Left lobe of liver (tissue), 2 donors: Measurements from ENCODE around the gene NFIL3. TPM values are rescaled to one million over a fixed set of nuclear protein-coding genes. Genes with fewer than 3 reads are reported as not detected.
"Not testable (repeated sequence)": the region's sequence is repeated elsewhere in the genome, so short reads cannot be mapped to it uniquely, and the experiment has no call there.

Source experiments
- ATAC-seq: fragments of 200-7000 bp; cut with Tn5 transposase; one replicate; pipeline ENCODE4 v1.9.1; 2020; ENCODE audit warnings: mild to moderate bottlenecking, moderate library complexity
- DNase-seq: peaks from one replicate; pipeline ENCODE4 v3.0.0-alpha.2; 2020; ENCODE audit warnings: low spot score
- total RNA-seq: library from RNA; stranded (reverse); gene quantifications from one replicate; pipeline ENCODE4 v1.2.1, GENCODE V29; 2021
- donor health status: DM: no; HTN: no; CAD: no; lungs with moderate emphysema.
- donor health status: DM: no; HTN: yes; CAD: no.

The NFIL3 gene
- total RNA-seq, 1 donor from 2014 or later: 12.0 TPM

DNA sequence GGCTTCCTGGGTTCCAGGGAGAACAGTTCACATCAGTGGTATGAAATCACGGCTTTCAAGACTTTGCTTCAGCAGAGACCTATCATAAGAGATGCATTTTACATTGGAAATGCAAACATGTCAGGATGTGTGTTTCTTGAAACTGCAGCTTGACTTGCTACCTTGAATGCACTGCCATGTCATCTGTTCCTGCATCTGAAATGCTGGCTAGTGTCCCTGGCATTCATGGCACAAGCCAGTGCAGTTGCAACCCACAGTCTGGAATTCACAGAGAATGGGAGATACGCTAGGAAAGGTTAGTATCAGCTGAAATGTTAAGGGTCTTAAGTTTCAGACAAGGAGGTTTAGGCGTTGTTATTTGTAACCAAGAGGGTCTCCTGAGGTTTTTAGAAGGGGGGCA is 24.7 kb downstream of the NFIL3 start:
- DNase-seq: no peak
- ATAC-seq: no peak

- ATAC-seq (no peak), DNase-seq (no peak)
Observed at GRCh38 chr9:91395553-91396471, 27.8 kb downstream of the NFIL3 start.

DNA sequence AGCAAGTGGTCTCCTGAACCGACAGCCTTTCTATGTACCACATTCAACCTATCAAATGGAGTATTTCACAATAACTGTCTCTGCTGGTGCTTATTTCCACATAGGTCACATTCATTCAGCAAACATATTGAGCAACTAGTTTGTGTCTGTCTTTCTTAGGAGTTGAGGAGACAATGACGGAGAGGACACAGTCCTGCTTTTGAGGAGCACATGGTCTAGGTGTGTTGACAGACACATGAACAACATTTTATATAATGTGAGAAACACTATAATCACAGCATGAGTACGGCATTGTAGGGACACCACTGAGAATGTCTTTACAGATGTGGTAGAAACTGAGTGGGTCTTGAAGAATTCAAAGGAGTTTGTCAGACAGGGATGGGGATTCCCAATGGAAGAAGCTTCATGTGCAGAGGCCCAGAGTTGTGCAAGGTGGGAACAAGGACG is 28.5 kb downstream of the NFIL3 start:
- DNase-seq (no peak), ATAC-seq (peak; percentile 90)

DNA sequence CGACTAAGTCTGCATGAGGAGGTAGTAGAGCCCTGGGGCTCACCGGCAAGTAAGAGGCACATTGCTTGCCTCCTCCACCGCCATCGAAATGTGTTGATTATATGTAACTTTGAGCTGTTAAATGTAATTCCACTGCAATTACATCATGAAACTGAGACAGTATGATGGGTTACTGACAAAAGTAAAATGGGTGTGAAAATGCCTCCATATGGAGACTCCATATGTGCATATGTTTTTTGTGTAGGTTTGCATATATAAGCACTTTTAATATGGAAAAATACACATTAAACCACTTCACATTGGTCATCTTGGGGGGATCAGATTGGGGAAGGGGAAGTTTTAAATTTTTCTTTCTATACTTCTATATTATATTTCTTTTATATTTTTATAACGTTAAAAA is 29.8 kb downstream of the NFIL3 start:
- ATAC-seq (no peak), DNase-seq (no peak)

- DNase-seq (no peak), ATAC-seq (no peak)
Observed at GRCh38 chr9:91392435-91392834, 31.2 kb downstream of the NFIL3 start.

GRCh38 chr9:91391818-91392217 is 31.8 kb downstream of the NFIL3 start:
- DNase-seq: no peak
- peak; percentile 60 for ATAC-seq

DNA sequence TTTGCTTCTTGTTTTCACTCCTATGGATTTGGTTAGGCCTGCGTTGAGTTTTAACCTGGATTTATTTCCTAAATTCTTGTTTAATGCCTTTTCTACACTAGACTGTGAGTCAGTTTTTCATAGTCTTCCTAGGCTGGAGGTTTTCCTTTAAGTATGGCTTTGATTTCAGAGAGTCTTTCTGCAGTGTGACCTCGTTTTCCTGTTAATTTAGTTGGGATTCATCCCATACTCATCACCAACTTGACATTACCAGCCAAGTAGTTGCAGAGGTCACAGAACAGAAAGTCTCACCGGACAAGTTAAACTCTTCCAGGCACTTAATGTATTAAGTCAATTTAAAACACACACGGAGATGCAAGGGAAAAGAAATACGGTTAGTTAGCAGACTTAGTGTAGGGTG is 32.2 kb downstream of the NFIL3 start:
- no peak for ATAC-seq

GRCh38 chr9:91389686-91390085 is 33.9 kb downstream of the NFIL3 start:
- not testable (repeated sequence) for DNase-seq, ATAC-seq

More for the DNA sequence above, 32.2 kb downstream of the NFIL3 start:
- DNase-seq: no peak

DNA sequence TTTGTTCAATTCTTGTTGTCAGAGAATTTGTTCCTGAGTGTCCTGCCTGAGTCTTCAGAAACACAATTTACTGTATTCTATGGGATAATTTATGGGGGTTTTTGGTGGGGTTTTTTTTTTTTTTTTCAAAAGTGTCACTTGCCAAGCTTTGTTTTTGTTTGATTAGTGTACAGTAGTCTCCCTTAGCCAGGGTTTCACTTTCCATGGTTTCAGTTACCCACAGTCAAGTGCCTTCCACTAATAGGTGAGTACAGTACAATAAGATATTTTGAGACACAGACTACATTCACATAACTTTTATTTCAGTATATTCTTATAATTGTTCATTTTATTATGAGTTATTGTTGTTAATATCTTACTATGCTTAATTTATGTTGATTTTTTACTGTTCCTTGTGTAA is 36.9 kb downstream of the NFIL3 start:
- ATAC-seq (no peak), DNase-seq (no peak)

DNA sequence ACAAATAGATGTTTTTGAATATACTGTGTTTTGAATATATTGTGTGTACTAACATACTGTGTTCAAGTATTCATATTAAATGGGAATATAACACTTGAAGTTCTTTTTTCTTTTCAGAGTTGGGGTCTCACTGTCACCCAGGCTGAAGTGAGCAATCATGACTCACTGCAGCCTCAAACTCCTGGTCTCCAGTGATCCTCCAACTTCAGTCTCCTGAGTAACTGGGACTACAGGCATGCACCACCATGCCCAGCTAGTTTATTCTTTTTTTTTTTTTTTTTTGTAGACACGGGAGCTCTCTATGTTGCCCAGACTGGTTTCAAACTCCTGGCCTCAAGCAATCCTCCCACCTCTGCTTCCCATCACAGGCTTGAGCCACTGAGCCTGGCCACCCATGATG is 38.7 kb downstream of the NFIL3 start:
- ATAC-seq: no peak
- DNase-seq: no peak

DNA sequence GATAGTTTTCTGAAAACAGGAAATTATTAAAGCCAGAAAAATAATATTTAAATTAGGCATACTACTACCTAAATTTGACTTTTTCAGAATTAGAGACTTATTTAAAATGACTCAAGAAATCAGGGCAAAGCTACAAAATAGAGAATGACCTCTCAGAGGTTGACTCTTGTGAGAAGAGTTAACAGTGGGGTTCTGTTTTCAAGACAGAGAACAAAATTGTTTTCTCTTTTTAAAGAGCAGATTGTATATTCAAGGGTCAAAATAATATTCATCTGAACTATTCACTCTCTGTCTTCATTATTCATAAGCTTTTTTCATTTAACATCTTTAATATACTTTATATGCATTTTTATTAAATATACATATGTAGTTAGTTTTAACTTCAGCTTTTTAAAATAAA is 40.1 kb downstream of the NFIL3 start:
- no peak for DNase-seq

GRCh38 chr9:91382298-91382697 is 41.3 kb downstream of the NFIL3 start:
- ATAC-seq (no peak), DNase-seq (no peak)

More for the DNA sequence above, 40.1 kb downstream of the NFIL3 start:
- no peak for ATAC-seq

DNA sequence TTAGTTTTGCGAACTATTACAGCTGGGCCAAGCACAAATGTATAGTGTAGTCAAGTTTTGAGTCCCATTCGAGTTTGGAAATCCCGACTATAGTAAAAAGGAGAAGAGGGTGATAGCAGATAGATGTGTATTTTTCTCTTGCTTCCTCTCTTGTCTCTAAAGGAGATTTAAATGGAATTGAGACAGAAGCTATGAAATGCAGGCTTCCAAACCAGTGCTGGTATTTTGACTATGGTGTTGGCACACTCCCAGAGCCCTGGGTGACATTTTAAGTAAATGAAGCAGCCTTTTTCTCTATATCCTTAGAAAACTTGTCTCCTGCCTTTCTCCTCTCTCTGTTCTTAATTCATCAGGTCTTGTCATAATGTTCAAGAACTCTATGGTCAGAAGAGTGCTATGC is 44.2 kb downstream of the NFIL3 start:
- no peak for ATAC-seq

GRCh38 chr9:91378695-91379127 is 44.9 kb downstream of the NFIL3 start:
- peak; percentile 29 for ATAC-seq
- DNase-seq: no peak

More for the DNA sequence above, 44.2 kb downstream of the NFIL3 start:
- DNase-seq: no peak

DNA sequence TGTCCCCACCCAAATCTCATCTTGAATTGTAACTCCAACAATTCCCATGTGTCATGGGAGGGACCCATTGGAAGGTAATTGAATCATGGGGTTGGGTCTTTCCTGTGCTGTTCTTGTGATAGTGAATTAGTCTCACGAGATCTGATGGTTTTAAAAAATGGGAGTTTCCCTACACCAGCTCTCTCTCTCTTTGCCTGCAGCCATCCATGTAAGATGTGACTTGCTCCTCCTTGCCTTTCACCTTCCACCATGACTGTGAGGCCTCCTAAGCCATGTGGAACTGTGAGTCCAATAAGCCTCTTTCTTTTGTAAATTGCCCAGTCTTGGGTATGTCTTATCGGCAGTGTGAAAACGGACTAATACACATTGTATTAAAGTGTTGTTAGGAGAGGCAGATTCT is 45.6 kb downstream of the NFIL3 start:
- ATAC-seq, DNase-seq: not testable (repeated sequence)

DNA sequence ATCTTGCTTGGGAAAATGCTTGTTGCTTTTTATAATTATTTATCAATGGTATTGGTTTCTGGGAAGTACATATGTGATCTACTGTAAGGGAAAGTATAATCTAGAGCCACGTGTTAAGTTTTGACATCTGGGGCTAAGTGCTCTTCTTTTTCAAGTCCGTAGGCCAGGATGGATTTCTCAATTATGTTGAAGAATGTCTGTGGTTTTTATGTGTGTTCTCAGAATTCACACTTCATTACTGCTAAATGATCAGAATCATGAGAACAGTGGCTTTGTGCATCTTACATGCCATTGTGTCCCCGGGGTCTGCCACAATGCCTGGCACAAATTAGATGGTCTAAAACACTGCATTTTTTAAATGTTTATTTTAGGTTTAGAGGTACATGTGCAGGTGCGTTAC is 47.4 kb downstream of the NFIL3 start:
- DNase-seq (no peak), ATAC-seq (no peak)

DNA sequence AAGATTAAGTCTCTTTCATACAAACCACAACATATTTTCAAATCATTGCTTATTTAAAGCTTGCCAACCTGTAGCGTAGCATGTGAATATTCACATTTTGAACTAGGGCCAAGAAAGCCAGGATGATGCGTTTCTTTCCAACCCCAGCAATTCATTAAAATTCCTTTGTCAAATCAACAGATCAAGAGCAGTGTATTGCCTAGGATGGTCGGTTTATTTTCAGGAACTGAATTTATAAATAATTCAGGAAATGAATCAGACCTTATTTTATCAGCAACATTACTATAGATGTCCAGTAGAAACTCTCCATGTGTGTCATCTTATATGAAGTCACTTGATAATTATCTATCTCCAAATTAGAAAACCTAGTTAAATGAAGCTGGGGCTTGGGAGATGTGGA is 48.7 kb downstream of the NFIL3 start:
- ATAC-seq: no peak

DNA sequence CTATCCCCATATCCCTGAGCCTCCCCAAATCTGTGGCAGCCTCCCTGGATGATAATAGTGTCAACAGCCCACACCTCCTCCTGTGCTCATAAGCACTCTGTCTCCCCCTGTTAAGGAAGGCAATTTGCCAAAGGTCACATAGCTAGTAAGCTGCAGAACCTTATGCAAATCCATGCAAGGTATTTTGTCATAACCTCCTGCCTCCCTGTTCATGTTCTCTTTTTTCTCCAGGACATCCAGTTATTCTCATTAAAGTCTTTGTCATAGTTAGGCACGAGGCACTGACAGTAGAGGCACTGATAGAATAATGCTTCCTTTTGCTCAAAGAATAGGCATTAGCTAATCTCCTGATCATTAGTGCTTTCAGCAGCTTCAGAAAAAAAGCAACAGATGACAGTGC is 51.7 kb downstream of the NFIL3 start:
- no peak for DNase-seq
- no peak for ATAC-seq

More for the DNA sequence above, 48.7 kb downstream of the NFIL3 start:
- DNase-seq: no peak

DNA sequence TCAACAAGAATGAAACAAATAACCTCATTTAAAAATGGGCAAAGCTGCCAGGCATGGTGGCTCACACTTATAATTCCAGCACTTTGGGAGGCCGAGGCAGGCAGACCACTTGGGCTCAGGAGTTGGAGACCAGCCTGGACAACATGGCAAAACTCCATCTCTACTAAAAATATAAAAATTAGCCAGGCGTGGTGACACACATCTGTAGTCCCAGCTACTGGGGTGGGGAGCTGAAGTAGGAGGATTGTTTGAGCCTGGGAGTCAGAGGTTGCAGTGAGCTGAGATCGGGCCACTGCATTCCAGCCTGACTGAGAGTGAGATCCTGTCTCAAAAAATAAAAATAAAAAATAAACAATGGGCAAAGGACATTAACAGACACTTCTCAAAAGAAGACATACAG is 53.6 kb downstream of the NFIL3 start:
- not testable (repeated sequence) for ATAC-seq, DNase-seq

DNA sequence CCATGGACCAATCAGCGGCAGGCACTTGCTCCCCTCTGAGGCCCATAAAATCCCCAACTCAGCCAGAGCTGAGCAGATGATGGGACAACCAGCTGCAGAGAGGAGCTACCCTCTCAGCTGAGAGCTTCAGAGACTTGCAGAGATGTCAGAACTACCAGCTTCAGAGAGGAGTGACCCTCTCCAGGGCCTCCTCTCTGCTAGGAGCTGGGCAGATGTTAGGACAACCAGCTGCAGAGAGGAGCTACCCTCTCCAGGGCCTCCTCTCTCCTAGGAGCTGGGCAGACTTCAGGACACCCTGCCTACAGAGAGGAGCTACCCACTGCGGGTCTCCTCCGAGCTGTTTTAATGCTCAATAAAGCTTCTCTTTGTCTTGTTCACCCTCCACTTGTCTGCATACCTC is 58.9 kb downstream of the NFIL3 start:
- DNase-seq (no peak), ATAC-seq (no peak)

- ATAC-seq: no peak
- no peak for DNase-seq
Observed at GRCh38 chr9:91364005-91364404, 59.6 kb downstream of the NFIL3 start.

GRCh38 chr9:91362051-91362611 is 61.5 kb downstream of the NFIL3 start:
- DNase-seq (no peak), ATAC-seq (no peak)
